GM18499 (cell line): ENCODE measurements around the gene CDC45.

Experiments
- ATAC-seq: cut with Tn5 transposase; IDR thresholded peaks from one replicate; pipeline ENCODE4 v1.9.1; 2021; ENCODE audit warnings: moderate number of reproducible peaks; ENCODE audit not compliant: insufficient read depth, unreplicated experiment

Gene CDC45

GRCh38 chr22:19447330-19448075 is 32.2 kb upstream of the CDC45 start, which contains the start of gene C22orf39:
Gene C22orf39 (minus strand): TSS chr22:19447711. CDS start chr22:19447688, 23 bp downstream.
- ATAC-seq = peak; percentile 60

GRCh38 chr22:19448076-19448607 is 31.6 kb upstream of the CDC45 start:
- ATAC-seq = no peak

GRCh38 chr22:19448739-19449421 is 30.8 kb upstream of the CDC45 start:
- no peak for ATAC-seq

GRCh38 chr22:19449422-19449767 is 30.3 kb upstream of the CDC45 start:
- ATAC-seq = no peak

- no peak for ATAC-seq
These were observed 29.2 kb upstream of the CDC45 start for GRCh38 chr22:19450363-19451175.

GRCh38 chr22:19451570-19451969 is 28.1 kb upstream of the CDC45 start:
- ATAC-seq = no peak

GRCh38 chr22:19453718-19454117 is 26.0 kb upstream of the CDC45 start:
- ATAC-seq = no peak

- no peak for ATAC-seq
These were observed 25.6 kb upstream of the CDC45 start for GRCh38 chr22:19454156-19454555.

GRCh38 chr22:19455033-19455432 is 24.7 kb upstream of the CDC45 start:
- ATAC-seq = no peak

GRCh38 chr22:19455585-19456370 is 23.9 kb upstream of the CDC45 start:
- no peak for ATAC-seq

- no peak for ATAC-seq
These were observed 23.2 kb upstream of the CDC45 start for GRCh38 chr22:19456541-19456940.

GRCh38 chr22:19457828-19458428 is 21.8 kb upstream of the CDC45 start:
- ATAC-seq = no peak

- ATAC-seq = no peak
These were observed 19.7 kb upstream of the CDC45 start for GRCh38 chr22:19460036-19460435.

GRCh38 chr22:19461506-19461905 is 18.2 kb upstream of the CDC45 start:
- no peak for ATAC-seq

- ATAC-seq = no peak
These were observed 16.7 kb upstream of the CDC45 start for GRCh38 chr22:19463008-19463407.

- no peak for ATAC-seq
These were observed 15.9 kb upstream of the CDC45 start for GRCh38 chr22:19463491-19464469.

- no peak for ATAC-seq
These were observed 15.2 kb upstream of the CDC45 start for GRCh38 chr22:19464546-19464945.

GRCh38 chr22:19464975-19465374 is 14.7 kb upstream of the CDC45 start:
- ATAC-seq = no peak
